SK-N-MC (cell line): Measurements from ENCODE around the gene CASP4.

Source experiments
- EZH2 ChIP-seq: fragments of 200-600 bp; sonication (generic); IDR thresholded peaks from one replicate; pipeline ENCODE4 v1.6.1; 2017; ENCODE audit warnings: antibody characterized with exemption
- FOXP2 ChIP-seq: optimal IDR thresholded peaks from 2 replicates; pipeline ENCODE3; 2011; ENCODE audit warnings: mild to moderate bottlenecking, moderate library complexity; ENCODE audit not compliant: insufficient read depth; ENCODE audit errors: extremely low read length, control extremely low read depth
- POLR2AphosphoS5 ChIP-seq: IDR thresholded peaks from 2 replicates; pipeline ENCODE4 v1.6.1; 2012; ENCODE audit warnings: mild to moderate bottlenecking, low read depth, low read length, borderline replicate concordance

DNA sequence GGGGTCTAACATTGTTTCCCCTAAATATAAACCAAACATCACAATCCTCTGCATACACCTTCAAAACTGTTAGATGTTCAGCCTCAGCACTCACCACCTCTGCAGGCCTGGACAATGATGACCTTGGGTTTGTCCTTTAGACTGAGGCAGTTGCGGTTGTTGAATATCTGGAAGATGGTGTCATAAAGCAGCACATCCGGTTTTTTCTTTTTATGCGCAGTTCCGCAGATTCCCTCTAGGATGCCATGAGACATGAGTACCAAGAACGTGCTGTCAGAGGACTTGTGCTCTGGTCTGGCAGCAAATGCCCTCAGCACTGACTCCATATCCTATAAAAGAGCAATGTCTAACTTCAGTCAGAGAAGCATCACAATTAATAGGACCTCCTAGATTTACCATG is 31.8 kb upstream of the CASP4 start:
- TF ChIP-seq POLR2AphosphoS5 (no peak), EZH2 (no peak), FOXP2 (no peak)
